KG1 (cell line): ENCODE data around the gene MAD1L1.

ENCODE experiments used
- DNase-seq: peaks from one replicate; lab custom pipeline; 2025; lab: John Stamatoyannopoulos, UW

MAD1L1 gene

DNA sequence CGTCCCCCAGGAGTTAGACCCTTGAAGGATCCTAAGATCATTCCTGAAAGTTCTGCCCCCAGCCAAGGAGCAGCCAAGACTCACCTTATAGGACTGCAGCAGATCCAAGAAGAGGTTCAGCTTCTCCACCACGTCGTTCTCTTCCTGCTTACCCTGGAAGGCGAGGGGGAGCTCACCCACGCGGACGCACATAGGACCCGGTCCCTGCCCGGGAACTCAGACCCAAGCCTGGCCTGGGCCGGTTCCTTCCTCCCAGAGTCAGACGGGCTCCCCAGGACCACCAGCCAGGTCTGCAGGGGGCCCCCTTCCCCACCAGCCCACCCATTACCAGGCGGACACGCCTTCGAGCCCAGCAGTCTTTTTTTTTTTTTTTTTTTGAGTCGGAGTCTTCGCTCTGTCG, 24.9 kb upstream of the MAD1L1 start:
- no peak for DNase-seq

DNA sequence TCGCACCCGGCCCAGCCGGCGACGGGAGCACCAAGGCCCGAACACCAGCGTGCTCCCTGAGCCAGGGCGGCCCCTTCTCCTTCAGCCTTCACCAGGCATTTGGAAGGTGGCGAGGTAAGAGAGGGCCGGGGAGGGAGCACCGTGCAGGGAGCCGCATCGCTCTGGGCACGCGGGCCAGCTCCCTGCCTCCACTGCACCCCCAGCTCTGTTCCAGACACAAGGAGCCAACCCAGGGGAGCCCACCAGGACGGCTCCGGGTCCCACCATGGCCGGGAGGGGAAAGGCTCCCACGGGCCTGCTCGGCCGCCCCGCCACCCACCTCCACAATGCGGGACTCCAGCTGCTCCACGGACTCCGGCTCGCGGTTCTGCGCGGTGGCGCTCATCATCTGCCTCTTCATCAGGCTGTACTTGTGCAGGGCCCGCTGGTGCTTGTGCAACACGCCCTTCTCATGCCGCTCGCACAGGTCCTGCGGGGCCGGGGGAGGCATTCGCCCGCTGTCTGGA, 24.4 kb upstream of the MAD1L1 start:
- no peak for DNase-seq

DNA sequence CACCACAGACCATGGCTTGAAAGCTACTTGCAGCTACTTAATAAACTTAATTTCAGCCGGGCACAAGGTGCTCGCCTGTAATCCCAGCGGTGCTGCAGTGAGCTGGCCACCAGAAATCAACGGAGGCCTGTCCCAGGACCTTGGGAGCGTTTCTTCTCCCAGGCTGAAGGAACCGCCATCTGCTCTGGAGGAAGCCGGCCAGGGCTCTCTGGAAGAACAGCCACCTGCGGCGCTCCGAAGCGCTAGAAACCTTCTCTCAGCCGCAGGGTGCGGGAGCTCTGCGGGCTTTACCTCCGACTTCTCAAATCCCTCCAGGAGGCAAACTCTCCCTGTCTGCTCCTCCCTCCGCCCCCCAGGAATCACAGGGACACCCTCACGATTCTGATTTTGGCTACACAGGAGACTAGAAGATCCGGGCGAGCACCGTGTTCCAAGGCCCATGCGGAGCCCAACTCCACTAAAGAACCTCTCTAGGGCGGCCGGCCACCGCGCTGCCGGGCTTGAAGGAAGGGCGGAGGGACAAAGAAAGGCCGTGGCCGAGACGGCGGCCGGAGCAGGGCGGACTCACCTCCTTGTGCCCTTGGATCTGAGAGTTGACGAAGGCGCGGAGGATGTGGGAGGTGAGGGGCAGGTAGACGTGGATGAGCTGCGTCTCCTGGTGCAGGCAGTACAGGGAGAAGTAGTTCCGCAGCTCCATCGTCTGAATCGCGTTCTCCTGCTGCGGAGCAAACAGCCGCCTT, 23.7 kb upstream of the MAD1L1 start:
- no peak for DNase-seq

DNA sequence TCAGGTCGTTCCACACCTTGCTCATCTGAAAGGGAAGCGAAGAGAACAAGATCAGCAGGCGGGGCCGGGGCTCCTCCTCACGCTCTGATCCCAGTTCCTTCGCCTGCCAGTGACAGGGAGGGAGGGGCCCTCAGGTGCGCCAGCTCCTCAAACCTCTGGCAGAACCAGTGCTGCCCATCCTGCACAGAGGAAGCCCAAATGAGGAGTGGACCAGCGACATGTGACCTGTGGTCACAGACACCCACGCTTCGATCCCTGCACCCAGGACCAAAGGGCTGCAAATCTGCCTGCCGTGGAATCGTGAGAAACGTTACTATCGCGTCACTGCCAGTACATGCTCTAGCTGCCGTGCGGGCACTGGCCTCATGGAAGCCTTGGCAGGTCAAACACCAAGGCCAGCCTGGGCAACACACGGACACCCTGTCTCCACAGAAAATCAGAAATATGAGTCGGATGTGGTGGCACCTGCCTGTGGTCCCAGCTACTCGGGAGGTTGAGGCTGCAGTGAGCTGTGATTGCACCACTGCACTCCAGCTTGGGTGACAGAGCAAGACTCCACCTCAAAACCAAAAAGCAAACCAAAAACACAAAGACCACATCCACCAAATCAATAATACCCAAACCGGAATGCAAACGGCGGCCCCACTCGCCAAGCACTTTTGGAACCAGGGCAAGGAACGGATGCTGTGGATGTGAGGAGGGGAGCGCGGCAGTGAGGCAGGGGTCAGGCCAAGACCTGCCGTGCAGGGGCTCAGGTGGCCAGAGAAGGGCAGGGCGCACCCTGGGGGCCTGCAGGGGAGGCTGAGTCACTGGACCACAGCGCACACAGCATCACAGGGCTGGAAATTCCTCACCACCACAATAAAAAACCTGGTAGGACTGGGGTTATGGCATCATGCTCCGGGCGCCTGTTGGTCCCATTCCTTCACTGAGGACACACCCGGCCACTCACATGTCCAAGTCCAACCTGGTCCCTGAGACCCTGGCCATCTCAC, 22.7 kb upstream of the MAD1L1 start:
- no peak for DNase-seq

DNA sequence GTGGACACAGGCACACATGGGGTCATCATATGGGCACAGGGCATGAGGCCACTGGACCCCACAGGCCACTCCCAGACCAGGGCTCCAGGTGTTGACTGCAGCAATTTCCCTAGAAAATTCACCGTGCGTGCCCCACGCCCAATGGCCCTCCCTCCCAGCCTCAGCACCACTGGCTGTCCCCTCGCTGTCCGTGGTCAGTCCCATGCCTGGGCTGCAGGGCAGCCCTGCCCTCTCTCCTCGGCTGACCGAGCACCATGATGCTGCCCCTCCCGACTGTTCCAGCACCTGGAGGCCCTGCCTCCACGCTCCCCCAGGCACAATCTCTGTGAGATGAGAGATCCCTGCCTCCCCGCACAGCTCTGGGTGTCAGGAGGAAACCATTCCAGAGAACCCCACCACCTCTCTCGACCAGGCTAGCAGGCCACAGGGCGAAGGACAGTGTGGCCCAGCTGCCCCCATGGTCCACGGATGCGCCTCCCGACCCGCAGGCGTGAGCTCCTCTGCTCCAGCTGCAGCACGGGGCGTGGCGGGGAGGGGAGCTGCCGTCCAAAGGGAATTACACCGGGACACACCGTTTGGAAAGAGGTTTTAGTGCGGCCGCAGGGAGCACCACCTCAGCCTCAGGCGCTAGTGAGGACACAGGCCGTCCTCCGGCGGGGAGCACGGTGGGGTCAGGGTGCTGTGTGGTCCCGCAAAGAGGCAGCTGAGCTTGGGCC, 21.8 kb upstream of the MAD1L1 start:
- DNase-seq = no peak

DNA sequence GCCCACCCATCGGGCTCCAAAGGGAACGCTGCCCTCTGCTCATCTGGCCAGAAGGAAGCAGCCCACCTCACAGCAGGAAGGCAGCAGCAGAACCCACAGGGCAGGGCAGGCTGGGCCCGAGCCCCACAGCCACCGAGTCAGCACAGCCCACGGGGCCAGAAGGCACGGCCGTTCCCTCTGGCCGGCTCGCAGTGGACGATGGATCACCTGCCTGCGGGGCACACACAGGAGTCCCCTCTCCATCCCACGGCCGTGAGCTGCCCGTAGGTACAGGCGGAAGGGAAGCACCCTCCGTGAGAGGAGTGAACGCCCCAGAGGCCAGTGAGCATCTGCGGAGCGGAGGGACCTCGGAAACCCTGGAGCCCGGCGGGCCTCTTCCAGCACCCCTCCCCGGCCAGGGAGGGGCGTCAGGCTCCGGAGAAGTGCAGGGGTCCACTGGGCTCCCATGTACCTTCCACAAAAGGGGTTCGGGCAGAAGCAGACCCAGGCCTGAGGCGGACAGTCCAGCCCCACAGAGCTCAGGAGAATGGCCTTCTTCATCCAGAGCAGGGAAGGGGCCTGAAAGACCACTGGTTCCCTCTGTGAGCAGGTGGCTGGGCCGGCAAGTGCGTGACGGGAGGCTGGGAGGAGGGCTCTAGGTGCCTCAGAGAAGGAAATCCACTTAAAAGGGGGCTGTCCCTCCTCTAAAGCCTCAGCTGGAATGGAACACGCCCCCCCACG, 20.9 kb upstream of the MAD1L1 start:
- DNase-seq = no peak

DNA sequence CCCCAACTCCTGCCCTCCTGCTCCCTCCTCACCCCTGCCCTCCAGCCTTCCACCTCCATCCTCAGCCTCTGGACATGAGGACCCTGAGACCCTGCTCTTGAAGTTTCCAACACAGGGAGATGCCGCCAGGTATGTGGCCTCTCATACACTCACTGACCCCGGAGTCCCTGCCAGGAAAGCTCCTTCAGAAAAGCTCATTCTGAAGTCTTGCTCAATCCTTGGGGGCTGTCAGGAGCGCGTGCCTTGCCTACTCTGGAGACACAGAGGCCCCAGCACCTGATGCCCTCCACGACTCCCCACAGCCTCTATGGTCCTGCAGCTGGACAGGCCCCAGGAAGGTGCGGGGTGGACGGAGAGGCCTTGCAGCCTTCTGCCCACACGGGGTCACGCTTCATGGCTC, 20.3 kb upstream of the MAD1L1 start:
- DNase-seq = no peak

DNA sequence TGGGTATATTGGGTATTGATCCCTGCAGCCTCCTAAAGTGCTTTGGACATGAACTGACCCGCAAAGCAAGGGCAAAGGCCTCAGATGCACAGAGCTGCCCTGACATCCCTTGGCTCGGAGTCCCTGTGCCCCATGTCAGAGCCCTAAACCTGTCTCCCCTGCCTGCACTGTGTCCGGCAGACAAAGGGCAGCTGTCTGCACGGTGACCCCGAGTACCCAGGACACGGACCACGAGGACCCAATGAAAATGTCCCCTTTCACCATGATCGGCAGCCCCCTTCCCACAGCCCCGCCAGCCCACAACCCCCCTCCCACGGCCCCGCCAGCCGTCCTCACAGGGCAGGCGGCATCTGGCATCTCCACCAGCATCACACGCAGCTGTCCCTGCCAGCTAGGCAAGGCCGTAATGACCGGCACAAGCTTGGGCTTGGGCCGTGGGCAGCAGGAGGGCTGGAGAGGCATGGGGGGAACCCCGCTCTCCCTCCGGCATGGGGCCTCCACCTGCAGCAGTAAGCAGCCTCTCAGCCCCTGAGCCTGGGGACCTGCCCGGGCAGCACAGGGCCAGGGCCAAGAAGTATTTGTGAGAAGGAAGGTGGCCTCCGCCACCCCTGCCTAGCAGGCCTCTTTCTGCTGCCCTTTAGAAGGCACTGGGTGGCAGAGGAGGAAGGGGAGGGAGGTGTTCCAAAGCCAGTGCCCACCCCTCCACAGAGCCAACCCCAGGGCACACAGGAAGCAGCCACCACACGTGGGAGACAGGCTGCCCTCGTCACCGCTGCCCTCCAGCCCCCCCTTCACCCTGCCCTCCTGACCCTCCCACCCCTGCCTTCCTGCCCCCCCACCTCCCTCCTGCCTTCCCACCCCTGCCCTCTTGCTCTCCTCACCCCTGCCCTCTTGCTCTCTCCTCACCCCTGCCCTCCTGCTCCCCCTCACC, 19.4 kb upstream of the MAD1L1 start:
- no peak for DNase-seq

DNA sequence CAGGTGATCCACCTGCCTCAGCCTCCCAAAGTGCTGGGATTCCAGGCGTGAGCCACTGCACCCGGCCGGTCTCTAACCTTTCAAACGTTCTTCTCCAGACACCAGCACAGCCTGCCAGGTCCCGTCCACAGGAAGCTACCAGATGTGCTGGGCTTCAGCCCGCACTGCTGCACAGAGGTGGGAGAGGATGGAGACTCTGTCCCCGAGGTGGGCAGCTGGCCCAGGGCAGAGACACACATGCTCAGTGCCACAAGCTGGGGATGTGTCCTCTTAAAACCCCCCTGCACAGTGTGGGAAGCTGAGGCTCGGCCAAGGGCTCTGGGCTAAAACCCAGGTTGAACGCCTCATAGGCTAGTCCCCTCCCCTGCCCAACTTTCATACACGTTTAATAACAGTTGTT, 18.6 kb upstream of the MAD1L1 start:
- no peak for DNase-seq

DNA sequence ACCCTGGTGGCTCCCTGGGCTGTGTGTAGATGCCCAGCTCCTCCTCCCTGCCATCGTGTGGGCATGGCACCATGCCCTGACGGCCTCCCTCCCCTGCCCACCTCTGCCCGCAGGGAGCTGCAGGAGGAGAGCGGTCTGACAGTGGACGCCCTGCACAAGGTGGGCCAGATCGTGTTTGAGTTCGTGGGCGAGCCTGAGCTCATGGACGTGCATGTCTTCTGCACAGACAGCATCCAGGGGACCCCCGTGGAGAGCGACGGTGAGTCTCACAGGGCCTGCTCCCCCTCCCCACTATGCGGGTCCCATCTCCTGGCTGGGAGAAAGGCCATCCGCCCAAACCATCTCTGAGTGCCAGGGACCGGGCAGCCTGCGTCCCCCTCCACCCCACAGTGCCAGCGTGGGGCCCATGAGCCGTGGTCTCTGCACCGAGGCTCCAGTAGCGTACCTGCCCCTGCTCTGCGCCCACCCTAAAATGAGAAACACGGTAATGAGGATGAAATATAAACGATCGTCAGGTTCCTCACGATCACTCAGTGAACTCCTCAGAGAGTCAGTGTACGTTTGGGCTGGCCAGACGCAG, 17.1 kb upstream of the MAD1L1 start:
- DNase-seq = no peak

DNA sequence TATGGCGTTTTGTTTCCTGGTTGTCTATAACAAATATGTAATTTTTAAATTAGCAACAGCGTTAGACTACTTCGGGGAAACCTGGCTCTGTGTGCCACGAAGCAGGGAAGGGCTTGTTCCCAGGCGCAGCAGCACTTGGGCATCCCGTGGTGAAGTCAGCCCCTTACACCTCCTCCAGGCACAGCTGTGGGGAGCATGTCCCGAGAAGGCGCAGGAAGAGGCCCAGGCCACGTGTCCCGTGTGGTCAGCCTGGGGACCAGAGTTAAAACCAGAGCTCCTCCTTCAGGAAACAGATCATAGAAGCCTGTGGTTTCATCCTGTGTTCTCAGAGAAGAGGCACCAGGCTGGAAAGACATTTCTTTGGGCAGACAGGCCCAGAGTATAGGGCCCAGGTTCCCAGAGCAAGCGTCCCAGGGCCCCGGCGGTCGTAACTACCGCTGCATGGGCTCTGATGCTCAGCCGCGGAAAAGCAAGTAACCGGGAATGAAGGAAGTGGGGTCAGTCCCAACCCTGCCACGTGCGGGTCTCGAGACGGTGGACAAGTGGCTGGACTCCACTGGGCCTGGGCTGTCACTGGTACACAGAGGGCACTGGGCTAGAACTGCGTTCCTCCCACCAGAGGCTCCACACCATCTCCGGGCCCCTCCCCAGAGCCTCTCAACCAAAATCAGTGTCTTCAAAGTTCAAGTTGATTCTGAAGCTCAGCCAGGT, 16.4 kb upstream of the MAD1L1 start:
- DNase-seq = peak; percentile 75

DNA sequence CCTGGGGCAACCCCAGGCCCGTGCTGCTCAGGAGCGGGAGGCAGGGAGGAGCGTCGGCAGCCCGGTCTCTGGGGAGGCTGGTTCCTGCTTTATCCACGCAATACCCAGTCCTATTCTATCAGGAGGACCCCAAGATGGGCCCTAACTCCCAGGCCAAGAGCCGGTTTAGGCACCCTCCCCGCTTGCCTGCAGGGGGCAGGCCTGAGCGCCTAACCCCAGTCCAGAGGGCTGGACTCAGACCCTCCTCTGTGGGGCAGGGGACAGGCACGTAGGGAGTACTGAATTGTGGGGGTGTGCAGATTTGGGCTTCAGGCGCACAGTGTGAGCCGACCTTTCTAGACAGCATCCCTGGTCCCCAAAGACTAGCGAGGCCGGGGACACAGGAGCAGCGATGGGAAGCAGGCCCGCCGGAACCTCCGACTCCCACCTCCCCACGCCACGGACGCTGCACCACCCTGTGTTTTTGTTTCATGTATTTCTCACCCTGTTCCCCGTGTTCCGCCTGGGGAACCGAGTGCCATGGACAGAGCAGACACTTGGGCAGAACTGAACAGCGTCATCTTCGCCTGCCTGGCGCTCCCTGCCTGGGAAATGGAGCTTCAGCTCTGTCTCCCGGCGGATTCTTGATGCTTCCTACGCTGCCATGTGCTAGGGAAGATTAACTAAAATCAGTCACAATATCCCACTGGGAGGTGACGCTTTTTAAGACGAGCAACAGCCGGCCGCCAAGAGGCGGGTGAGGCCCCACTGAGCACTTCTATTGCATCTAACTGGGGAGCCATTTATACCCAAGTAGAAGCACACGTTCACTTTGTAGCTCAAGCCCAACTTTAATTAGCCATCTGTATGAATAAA, 14.6 kb upstream of the MAD1L1 start:
- DNase-seq = no peak

DNA sequence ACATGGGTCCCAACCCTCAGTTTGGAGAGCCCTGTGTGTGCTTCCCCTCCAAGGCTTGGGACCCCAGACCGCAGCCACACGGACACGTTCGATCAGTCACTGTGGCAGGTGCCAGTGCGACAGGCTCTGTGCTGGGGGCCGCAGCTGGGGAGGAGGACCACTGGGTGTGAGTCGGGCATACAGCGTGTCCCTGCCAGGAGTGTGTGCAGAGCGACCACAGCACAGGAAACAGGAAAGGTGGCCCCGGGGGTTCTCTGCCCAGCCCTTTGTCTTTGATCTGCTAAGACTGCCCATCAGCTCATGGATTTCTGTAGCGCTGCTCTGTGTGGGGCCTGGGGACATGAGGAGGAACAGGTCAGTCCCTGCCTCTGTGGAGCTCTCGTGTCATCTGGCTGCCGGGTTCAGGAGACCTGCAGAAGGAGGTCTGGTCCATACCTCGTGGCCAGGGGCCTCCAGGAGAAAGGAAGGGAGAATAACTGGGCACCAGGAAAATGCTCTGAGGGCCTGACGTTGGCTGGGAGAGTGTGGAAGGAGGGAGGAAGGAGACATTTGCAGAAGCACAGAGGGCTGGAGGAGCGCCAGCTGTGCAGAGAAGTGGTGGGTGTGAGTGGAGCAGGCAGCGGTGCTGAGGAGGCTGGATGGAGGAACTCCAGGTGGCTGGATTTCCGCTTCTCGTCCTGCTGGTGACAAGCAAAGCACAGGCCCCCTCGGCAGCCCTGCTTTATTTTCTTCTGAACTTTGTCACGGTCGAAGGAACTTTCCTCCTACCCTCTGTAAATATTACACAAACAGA, 13.3 kb upstream of the MAD1L1 start:
- DNase-seq = peak; percentile 24

DNA sequence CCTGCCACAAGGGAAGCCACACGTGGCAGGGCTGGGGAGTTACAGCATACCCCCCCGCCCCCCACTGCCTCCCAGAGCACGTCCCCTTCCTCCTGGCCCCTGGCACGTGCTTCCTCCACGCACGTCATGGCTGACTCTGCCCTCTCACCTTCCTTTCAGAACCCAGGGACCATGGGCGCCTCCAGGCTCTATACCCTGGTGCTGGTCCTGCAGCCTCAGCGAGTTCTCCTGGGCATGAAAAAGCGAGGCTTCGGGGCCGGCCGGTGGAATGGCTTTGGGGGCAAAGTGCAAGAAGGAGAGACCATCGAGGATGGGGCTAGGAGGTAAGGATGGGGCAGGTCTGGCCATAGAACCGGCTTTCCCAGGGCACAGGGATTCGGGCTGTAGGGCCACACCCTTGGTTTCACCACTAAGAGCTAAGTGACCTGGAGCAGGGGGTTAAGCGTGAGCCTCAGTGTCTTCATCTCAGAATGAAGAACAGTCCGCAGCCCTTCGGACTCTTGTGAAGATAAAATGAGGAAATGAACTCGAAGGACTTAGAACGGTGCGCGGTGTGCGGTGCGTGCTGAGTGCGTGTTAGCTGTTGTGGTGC, 11.8 kb upstream of the MAD1L1 start:
- no peak for DNase-seq

DNA sequence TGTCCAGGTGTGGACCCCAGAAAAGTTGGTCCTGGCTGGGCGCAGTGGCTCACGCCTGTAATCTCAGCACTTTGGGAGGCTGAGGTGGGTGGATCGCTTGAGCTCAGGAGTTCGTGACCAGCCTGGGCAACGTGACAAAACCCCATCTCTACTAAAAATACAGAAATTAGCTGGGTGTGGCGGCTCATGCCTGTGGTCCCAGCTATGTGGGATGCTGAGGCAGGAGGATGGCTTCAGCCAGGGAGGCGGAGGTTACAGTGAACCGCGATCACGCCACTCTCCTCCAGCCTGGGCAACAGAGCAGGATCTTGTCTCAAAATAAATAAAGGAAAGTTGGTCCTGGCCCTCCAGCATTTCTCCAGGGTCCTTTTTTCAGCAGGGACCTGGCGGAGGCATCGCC, 10.7 kb upstream of the MAD1L1 start:
- no peak for DNase-seq

DNA sequence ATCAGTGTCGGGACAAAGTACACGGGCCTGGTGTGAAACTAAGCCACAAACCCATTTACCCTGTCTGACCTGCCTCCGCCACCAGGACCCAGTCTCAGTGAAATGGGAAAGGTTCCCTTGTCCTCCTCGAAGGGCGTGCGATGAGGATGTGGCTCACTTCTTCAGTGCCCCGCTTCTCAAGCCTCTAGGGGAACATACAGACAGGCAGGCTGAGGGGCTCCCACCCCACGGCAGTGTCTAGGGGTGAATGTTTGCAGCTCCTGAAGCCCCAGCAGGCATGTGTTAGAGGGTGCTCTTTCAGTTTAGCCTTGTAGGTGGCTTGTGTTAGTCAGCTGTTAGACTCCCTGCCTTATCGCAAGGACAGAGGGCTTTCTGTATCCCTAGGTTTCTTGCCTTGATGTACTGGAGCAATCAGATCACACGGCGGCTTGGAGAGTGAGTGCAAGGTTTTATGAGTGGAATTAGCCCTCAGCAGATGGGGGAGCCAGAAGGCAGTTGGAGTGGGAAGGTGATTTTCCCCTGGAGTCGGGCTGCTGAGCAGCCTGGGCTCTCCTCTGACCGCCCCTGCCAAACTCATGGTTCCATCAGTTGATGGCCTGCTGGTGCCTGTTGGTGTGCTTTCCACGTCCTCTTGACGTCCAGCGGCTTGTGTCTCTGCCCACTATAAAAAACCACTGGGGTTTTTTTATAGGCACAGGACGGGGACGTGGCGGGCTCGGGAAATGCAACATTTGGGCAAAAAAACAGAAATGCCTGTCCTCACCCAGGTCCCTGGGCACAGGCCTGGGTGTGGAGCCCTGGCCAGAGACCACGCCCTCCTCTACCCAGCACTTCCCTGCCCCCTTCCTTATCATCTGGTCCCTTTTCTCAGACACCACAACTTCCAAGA, 10.0 kb upstream of the MAD1L1 start:
- DNase-seq = no peak
